ENCODE data around the gene TNFSF4. TPM values are rescaled to one million over a fixed set of nuclear protein-coding genes. Genes with fewer than 3 reads are reported as not detected.

Gene TNFSF4
- polyA plus RNA-seq, 1 donor from 2014 or later, result 1.0 TPM

DNA sequence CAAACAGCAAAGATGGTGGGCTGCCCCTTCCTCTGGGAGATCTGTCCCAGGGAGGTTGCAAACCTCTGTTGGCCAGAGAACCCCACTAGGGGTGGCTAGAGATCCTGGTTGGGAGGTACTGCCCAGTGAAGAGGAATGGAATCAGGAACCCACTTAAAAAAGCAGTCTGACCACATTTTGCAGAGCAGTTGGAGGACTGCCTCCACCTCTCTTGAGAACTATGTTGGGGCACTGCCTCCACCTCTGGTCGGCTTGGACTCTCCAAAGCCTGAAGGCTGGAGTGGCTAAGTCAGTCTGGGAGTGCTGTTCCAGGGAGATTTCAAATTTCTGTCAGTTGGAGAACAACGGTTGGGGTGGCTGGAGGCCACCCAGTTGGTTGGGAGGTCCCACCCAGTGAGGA, 58.6 kb downstream of the TNFSF4 start:
- H3K79me2 ChIP-seq (replicated peaks; ENCODE audit: insufficient read depth, low read length), result no peaks in the 10 kb centered on the region
- TF ChIP-seq, protein P1, sequence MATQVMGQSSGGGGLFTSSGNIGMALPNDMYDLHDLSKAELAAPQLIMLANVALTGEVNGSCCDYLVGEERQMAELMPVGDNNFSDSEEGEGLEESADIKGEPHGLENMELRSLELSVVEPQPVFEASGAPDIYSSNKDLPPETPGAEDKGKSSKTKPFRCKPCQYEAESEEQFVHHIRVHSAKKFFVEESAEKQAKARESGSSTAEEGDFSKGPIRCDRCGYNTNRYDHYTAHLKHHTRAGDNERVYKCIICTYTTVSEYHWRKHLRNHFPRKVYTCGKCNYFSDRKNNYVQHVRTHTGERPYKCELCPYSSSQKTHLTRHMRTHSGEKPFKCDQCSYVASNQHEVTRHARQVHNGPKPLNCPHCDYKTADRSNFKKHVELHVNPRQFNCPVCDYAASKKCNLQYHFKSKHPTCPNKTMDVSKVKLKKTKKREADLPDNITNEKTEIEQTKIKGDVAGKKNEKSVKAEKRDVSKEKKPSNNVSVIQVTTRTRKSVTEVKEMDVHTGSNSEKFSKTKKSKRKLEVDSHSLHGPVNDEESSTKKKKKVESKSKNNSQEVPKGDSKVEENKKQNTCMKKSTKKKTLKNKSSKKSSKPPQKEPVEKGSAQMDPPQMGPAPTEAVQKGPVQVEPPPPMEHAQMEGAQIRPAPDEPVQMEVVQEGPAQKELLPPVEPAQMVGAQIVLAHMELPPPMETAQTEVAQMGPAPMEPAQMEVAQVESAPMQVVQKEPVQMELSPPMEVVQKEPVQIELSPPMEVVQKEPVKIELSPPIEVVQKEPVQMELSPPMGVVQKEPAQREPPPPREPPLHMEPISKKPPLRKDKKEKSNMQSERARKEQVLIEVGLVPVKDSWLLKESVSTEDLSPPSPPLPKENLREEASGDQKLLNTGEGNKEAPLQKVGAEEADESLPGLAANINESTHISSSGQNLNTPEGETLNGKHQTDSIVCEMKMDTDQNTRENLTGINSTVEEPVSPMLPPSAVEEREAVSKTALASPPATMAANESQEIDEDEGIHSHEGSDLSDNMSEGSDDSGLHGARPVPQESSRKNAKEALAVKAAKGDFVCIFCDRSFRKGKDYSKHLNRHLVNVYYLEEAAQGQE (IDR thresholded peaks at IDR 0.05; ENCODE audit: borderline replicate concordance), result no peak
- TF ChIP-seq EZH2 (IDR thresholded peaks at IDR 0.05; ENCODE audit: borderline replicate concordance, insufficient read depth, low read length, poor library complexity, severe bottlenecking) (no peak), EP300 (conservative IDR thresholded peaks at IDR 0.05; ENCODE audit: poor library complexity, severe bottlenecking) (no peak), TAF1 (IDR thresholded peaks at IDR 0.05; ENCODE audit: low read depth) (no peak), RAD21 (conservative IDR thresholded peaks at IDR 0.05) (no peak), SMC3 (conservative IDR thresholded peaks at IDR 0.05; ENCODE audit: poor library complexity) (no peak), POLR2AphosphoS5 (IDR thresholded peaks at IDR 0.05) (no peak), CTCF (IDR thresholded peaks at IDR 0.05; ENCODE audit: poor library complexity, severe bottlenecking) (no peak), MXI1 (conservative IDR thresholded peaks at IDR 0.05; ENCODE audit: poor library complexity, severe bottlenecking) (no peak)
- no peaks in the 10 kb centered on the region for H3F3A ChIP-seq (ENCODE audit: insufficient read depth, low read length, poor library complexity, severe bottlenecking)
- H2AFZ ChIP-seq (ENCODE audit: low read depth, low read length), result no peak overlapping the region
- H3K27ac ChIP-seq (ENCODE audit: low read length), result no peak overlapping the region
- H3K9me3 ChIP-seq (ENCODE audit: low read length), result peaks cover 5% of the 10 kb centered on the region
- no peaks in the 10 kb centered on the region for H3K27me3 ChIP-seq (ENCODE audit: insufficient read depth, low read depth, low read length)
- no peak overlapping the region for H3K4me3 ChIP-seq (ENCODE audit: low read length)
- no peaks in the 10 kb centered on the region for H3K9me2 ChIP-seq (ENCODE audit: insufficient read depth, low read length)
- H3K9ac ChIP-seq (ENCODE audit: low read length), result no peak overlapping the region
- no peaks in the 10 kb centered on the region for H3K36me3 ChIP-seq (ENCODE audit: insufficient read depth, low read length)
- no peak overlapping the region for H3K4me2 ChIP-seq (ENCODE audit: low read length)
- H4K20me1 ChIP-seq (ENCODE audit: insufficient read depth), result no peaks in the 10 kb centered on the region

- H3K79me2 ChIP-seq (replicated peaks; ENCODE audit: insufficient read depth, low read length), result no peaks in the 10 kb centered on the region
- H3K27me3 ChIP-seq (ENCODE audit: insufficient read depth, low read depth, low read length), result no peaks in the 10 kb centered on the region
- no peak overlapping the region for H3K4me2 ChIP-seq (ENCODE audit: low read length)
Measured at GRCh38 chr1:173140733-173141132, 66.4 kb downstream of the TNFSF4 start.

More at GRCh38 chr1:173140733-173141132, 66.4 kb downstream of the TNFSF4 start:
- no peak overlapping the region for H3K9ac ChIP-seq (ENCODE audit: low read length)
- H2AFZ ChIP-seq (ENCODE audit: low read depth, low read length), result no peak overlapping the region
- no peaks in the 10 kb centered on the region for H4K20me1 ChIP-seq (ENCODE audit: insufficient read depth)
- no peaks in the 10 kb centered on the region for H3F3A ChIP-seq (ENCODE audit: insufficient read depth, low read length, poor library complexity, severe bottlenecking)
- H3K36me3 ChIP-seq (ENCODE audit: insufficient read depth, low read length), result no peaks in the 10 kb centered on the region
- TF ChIP-seq, protein P1 (IDR thresholded peaks at IDR 0.05; ENCODE audit: borderline replicate concordance), result no peak
- TF ChIP-seq POLR2AphosphoS5 (IDR thresholded peaks at IDR 0.05) (no peak), RAD21 (conservative IDR thresholded peaks at IDR 0.05) (no peak), SMC3 (conservative IDR thresholded peaks at IDR 0.05; ENCODE audit: poor library complexity) (no peak), EP300 (conservative IDR thresholded peaks at IDR 0.05; ENCODE audit: poor library complexity, severe bottlenecking) (no peak), MXI1 (conservative IDR thresholded peaks at IDR 0.05; ENCODE audit: poor library complexity, severe bottlenecking) (no peak), EZH2 (IDR thresholded peaks at IDR 0.05; ENCODE audit: borderline replicate concordance, insufficient read depth, low read length, poor library complexity, severe bottlenecking) (no peak), CTCF (IDR thresholded peaks at IDR 0.05; ENCODE audit: poor library complexity, severe bottlenecking) (no peak), TAF1 (IDR thresholded peaks at IDR 0.05; ENCODE audit: low read depth) (no peak)
- H3K9me3 ChIP-seq (ENCODE audit: low read length), result peaks cover 5% of the 10 kb centered on the region
- H3K27ac ChIP-seq (ENCODE audit: low read length), result no peak overlapping the region
- H3K4me3 ChIP-seq (ENCODE audit: low read length), result no peak overlapping the region
- H3K9me2 ChIP-seq (ENCODE audit: insufficient read depth, low read length), result no peaks in the 10 kb centered on the region
